ENCODE results near the gene RAF1. TPM values are rescaled to one million over a fixed set of nuclear protein-coding genes. Genes with fewer than 3 reads are reported as not detected.

The RAF1 gene
- total and polyA plus RNA-seq, 2 donors (not counting 3 experiments of a cell fraction or from before 2014, with no cell fraction given) = 73.8 to 86.2 TPM

GRCh38 chr3:12692444-12692843 is 28.5 kb upstream of the RAF1 start:
- CTCF ChIA-PET = no interaction called here
- dilution Hi-C loops (cut with MboI; ENCODE audit: extremely low pct_ligation_motif_present, low sequenced_read_pairs) = no loop called here

GRCh38 chr3:12689997-12690711 is 26.2 kb upstream of the RAF1 start:
- Histone ChIP-seq H3K4me1 (ENCODE audit: control insufficient read depth, extremely low read depth, insufficient read depth, low read length) (no peaks in the 10 kb centered on the region), H3K27me3 (ENCODE audit: control insufficient read depth in 2 of 2, insufficient read depth in 2 of 2, low read length in 2 of 2) (no peaks in the 10 kb centered on the region), H3K9me3 (replicated peaks; ENCODE audit: control insufficient read depth, insufficient read depth, low read length) (no peaks in the 10 kb centered on the region), H3K9ac (replicated peaks; ENCODE audit: extremely low read depth, insufficient read depth, low read length) (no peak overlapping the region), H3K4me2 (ENCODE audit: insufficient read depth, low read length) (no peak overlapping the region), H2AFZ (ENCODE audit: low read depth, low read length) (no peak overlapping the region), H4K20me1 (replicated peaks; ENCODE audit: control insufficient read depth, extremely low read depth, insufficient read depth, low read length) (no peaks in the 10 kb centered on the region), H3K36me3 (ENCODE audit: control insufficient read depth in 2 of 2, extremely low read depth in 1 of 2, insufficient read depth in 2 of 2, low read length in 2 of 2) (no peaks in the 10 kb centered on the region), H3K27ac (ENCODE audit: insufficient read depth, low read depth, low read length) (no peak overlapping the region), H3K4me3 (replicated peaks in 1 of 3; ENCODE audit: insufficient read depth in 1 of 3, low read depth in 1 of 3, low read length in 3 of 3) (no peak overlapping the region), H3K79me2 (ENCODE audit: control insufficient read depth, insufficient read depth, low read length) (no peaks in the 10 kb centered on the region), H3K9me1 (replicated peaks; ENCODE audit: control insufficient read depth, extremely low read depth, insufficient read depth, low read length) (no peaks in the 10 kb centered on the region)
- no peak for FAIRE-seq
- TF ChIP-seq POLR2AphosphoS5 (IDR thresholded peaks at IDR 0.05; ENCODE audit: insufficient read depth, low read depth, low read length) (no peak), FOS (IDR thresholded peaks at IDR 0.05; ENCODE audit: borderline replicate concordance, insufficient read depth, low read length) (no peak), MAX (IDR thresholded peaks at IDR 0.05; ENCODE audit: insufficient read depth, insufficient read length) (no peak), MYC (IDR thresholded peaks at IDR 0.05; ENCODE audit: low read depth, low read length) (no peak), EZH2 (IDR thresholded peaks at IDR 0.05; ENCODE audit: borderline replicate concordance, low read depth, low read length, severe bottlenecking) (no peak), JUN (IDR thresholded peaks at IDR 0.05; ENCODE audit: borderline replicate concordance, insufficient read depth, insufficient read length, low read depth) (no peak), CTCF (IDR thresholded peaks at IDR 0.05; ENCODE audit: extremely low read depth in 1 of 2, insufficient read depth in 1 of 2, low read depth in 1 of 2, low read length in 2 of 2) (no peak), GATA2 (IDR thresholded peaks at IDR 0.05; ENCODE audit: insufficient read depth, insufficient read length, low read depth, low read length) (no peak), POLR2A (IDR thresholded peaks at IDR 0.05; ENCODE audit: low read depth, low read length) (no peak)
- dilution Hi-C loops (cut with MboI; ENCODE audit: extremely low pct_ligation_motif_present, low sequenced_read_pairs) = no loop called here
- ChIA-PET POLR2A (no interaction called here), CTCF (no interaction called here)
- no TSS peak for BruUV-seq (replicated peaks)
- intact Hi-C loops (cut with micrococcal nuclease) = no loop called here
- no peak for DNase-seq (ENCODE audit: low read depth, low spot score)

More at GRCh38 chr3:12692444-12692843, 28.5 kb upstream of the RAF1 start:
- TF ChIP-seq MYC (IDR thresholded peaks at IDR 0.05; ENCODE audit: low read depth, low read length) = no peak
- H3K27ac ChIP-seq (ENCODE audit: insufficient read depth, low read depth, low read length) = no peak overlapping the region
- DNase-seq (ENCODE audit: low read depth, low spot score) (no peak), FAIRE-seq (no peak)
- H3K9me1 ChIP-seq (replicated peaks; ENCODE audit: control insufficient read depth, extremely low read depth, insufficient read depth, low read length) = no peaks in the 10 kb centered on the region
- H2AFZ ChIP-seq (ENCODE audit: low read depth, low read length) = no peak overlapping the region
- no TSS peak for BruUV-seq (replicated peaks)
- no peak overlapping the region for H3K4me2 ChIP-seq (ENCODE audit: insufficient read depth, low read length)
- H3K27me3 ChIP-seq (ENCODE audit: control insufficient read depth in 2 of 2, insufficient read depth in 2 of 2, low read length in 2 of 2) = no peaks in the 10 kb centered on the region
- no peak overlapping the region for H3K9ac ChIP-seq (replicated peaks; ENCODE audit: extremely low read depth, insufficient read depth, low read length)
- POLR2A ChIA-PET = no interaction called here
- no peaks in the 10 kb centered on the region for H4K20me1 ChIP-seq (replicated peaks; ENCODE audit: control insufficient read depth, extremely low read depth, insufficient read depth, low read length)
- H3K4me3 ChIP-seq (replicated peaks in 1 of 3; ENCODE audit: insufficient read depth in 1 of 3, low read depth in 1 of 3, low read length in 3 of 3) = no peak overlapping the region
- H3K4me1 ChIP-seq (ENCODE audit: control insufficient read depth, extremely low read depth, insufficient read depth, low read length) = no peaks in the 10 kb centered on the region
- no peaks in the 10 kb centered on the region for H3K79me2 ChIP-seq (ENCODE audit: control insufficient read depth, insufficient read depth, low read length)
- intact Hi-C loops (cut with micrococcal nuclease) = no loop called here
- no peaks in the 10 kb centered on the region for H3K36me3 ChIP-seq (ENCODE audit: control insufficient read depth in 2 of 2, extremely low read depth in 1 of 2, insufficient read depth in 2 of 2, low read length in 2 of 2)
- H3K9me3 ChIP-seq (replicated peaks; ENCODE audit: control insufficient read depth, insufficient read depth, low read length) = no peaks in the 10 kb centered on the region

Measured in endothelial cell of umbilical vein (primary cell).